ENCODE results near the gene FRMD1. TPM values are rescaled to one million over a fixed set of nuclear protein-coding genes. Genes with fewer than 3 reads are reported as not detected.

The FRMD1 gene
- total and polyA plus RNA-seq, 10 of the 15 experiments (the other 5 are each of a cell fraction or from before 2014, with no cell fraction given) = not detected

- TF ChIP-seq, protein P1, sequence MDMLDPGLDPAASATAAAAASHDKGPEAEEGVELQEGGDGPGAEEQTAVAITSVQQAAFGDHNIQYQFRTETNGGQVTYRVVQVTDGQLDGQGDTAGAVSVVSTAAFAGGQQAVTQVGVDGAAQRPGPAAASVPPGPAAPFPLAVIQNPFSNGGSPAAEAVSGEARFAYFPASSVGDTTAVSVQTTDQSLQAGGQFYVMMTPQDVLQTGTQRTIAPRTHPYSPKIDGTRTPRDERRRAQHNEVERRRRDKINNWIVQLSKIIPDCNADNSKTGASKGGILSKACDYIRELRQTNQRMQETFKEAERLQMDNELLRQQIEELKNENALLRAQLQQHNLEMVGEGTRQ (IDR thresholded peaks at IDR 0.05; ENCODE audit: borderline replicate concordance, low read depth, low read length) = no peak
- TF ChIP-seq ZZZ3 (IDR thresholded peaks at IDR 0.05; ENCODE audit: control insufficient read depth, insufficient read length, low read depth) (no peak), GABPA (IDR thresholded peaks at IDR 0.05; ENCODE audit: low read depth) (no peak), PBX3 (IDR thresholded peaks at IDR 0.05; ENCODE audit: insufficient replicate concordance, low read depth, low read length) (no peak), ASH2L (IDR thresholded peaks at IDR 0.05; ENCODE audit: borderline replicate concordance, low read depth) (no peak), RUNX3 (IDR thresholded peaks at IDR 0.05; ENCODE audit: low read length) (no peak)
Observed at GRCh38 chr6:168018664-168019063, 60.3 kb downstream of the FRMD1 start (continued).

GRCh38 chr6:168017629-168018028, 61.4 kb downstream of the FRMD1 start:
- ATAC-seq (no peak), DNase-seq (ENCODE audit: low read depth, low spot score) (no peak), FAIRE-seq (no peak)
- Histone ChIP-seq H3K9me3 (replicated peaks; ENCODE audit: control insufficient read depth, insufficient read depth, low read length) (no peaks in the 10 kb centered on the region; the same call in 2 of the 3 replicates), H3K9ac (ENCODE audit: control insufficient read depth, insufficient read depth, low read length) (no peak overlapping the region), H2AFZ (ENCODE audit: control insufficient read depth, low read depth, low read length) (no peak overlapping the region), H3K79me2 (ENCODE audit: control insufficient read depth, insufficient read depth, low read length) (no peaks in the 10 kb centered on the region), H3K4me1 (ENCODE audit: control insufficient read depth, insufficient read depth, low read length) (no peaks in the 10 kb centered on the region), H3K27me3 (replicated peaks in 1 of 2; ENCODE audit: control insufficient read depth in 2 of 2, insufficient read depth in 2 of 2, low read length in 1 of 2) (no peaks in the 10 kb centered on the region), H3K4me2 (ENCODE audit: control insufficient read depth, insufficient read depth) (no peak overlapping the region), H4K20me1 (ENCODE audit: control insufficient read depth, insufficient read depth) (no peaks in the 10 kb centered on the region), H3K27ac (ENCODE audit: control insufficient read depth, insufficient read depth) (no peak overlapping the region), H3K4me3 (no peak overlapping the region), H3K36me3 (ENCODE audit: control insufficient read depth in 2 of 2, insufficient read depth in 2 of 2, low read length in 1 of 2) (no peaks in the 10 kb centered on the region)
- RAD21 ChIA-PET (ENCODE audit: unreplicated experiment) = no interaction called here
- SMC1A ChIA-PET (ENCODE audit: uncharacterized antibody, unreplicated experiment) = no interaction called here
- TF ChIP-seq BCL11A (IDR thresholded peaks at IDR 0.05; ENCODE audit: low read depth, low read length) = no peak
- in situ Hi-C loops (cut with MboI) (no loop called here), intact Hi-C loops (cut with micrococcal nuclease; ENCODE audit: unreplicated experiment) (no loop called here)
- POLR2A ChIA-PET = no interaction called here
- BruUV-seq (replicated peaks) = no TSS peak
- CTCF ChIA-PET = no interaction called here
- WGBS (ENCODE audit: insufficient coverage, insufficient replicate concordance, low lambda C conversion rate, missing lambda C conversion rate) = 44% methylated on average over 11 of the region's 11 CpGs
